Measurements from ENCODE around the gene CEACAM7.

GRCh38 chr19:41626877-41627276, 61.2 kb downstream of the CEACAM7 start, which contains the start of gene CEACAM4:
- TF ChIP-seq CTCF (IDR thresholded peaks at IDR 0.05; ENCODE audit: low read depth, low read length) (no peak), EZH2phosphoT487 (IDR thresholded peaks at IDR 0.05; ENCODE audit: low read depth) (no peak)
